ENCODE data around the gene SMIM10L2A.

DNA sequence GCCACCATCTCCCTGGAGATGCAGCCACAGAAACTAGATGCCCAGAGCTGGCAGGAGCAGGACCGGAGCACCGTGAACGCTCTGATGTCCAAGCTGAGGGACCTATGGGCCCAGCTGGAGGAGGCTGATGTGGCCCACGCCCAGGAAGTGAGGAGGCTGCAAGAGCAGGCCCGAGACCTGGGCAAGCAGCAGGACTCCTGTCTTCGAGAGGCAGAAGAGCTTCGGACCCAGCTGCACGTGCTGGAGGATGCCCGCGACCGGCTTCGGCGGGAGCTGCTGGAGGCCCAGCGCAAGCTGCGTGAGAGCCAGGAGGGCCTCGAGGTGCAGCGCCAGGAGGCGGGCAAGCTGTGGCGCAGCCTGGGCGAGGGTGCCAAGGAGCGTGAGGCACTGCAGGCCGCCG lies 14.2 kb downstream of the SMIM10L2A start:
- TF ChIP-seq FOXM1 (IDR thresholded peaks at IDR 0.05; ENCODE audit: borderline replicate concordance, low read depth), result no peak
- TF ChIP-seq, protein P1, sequence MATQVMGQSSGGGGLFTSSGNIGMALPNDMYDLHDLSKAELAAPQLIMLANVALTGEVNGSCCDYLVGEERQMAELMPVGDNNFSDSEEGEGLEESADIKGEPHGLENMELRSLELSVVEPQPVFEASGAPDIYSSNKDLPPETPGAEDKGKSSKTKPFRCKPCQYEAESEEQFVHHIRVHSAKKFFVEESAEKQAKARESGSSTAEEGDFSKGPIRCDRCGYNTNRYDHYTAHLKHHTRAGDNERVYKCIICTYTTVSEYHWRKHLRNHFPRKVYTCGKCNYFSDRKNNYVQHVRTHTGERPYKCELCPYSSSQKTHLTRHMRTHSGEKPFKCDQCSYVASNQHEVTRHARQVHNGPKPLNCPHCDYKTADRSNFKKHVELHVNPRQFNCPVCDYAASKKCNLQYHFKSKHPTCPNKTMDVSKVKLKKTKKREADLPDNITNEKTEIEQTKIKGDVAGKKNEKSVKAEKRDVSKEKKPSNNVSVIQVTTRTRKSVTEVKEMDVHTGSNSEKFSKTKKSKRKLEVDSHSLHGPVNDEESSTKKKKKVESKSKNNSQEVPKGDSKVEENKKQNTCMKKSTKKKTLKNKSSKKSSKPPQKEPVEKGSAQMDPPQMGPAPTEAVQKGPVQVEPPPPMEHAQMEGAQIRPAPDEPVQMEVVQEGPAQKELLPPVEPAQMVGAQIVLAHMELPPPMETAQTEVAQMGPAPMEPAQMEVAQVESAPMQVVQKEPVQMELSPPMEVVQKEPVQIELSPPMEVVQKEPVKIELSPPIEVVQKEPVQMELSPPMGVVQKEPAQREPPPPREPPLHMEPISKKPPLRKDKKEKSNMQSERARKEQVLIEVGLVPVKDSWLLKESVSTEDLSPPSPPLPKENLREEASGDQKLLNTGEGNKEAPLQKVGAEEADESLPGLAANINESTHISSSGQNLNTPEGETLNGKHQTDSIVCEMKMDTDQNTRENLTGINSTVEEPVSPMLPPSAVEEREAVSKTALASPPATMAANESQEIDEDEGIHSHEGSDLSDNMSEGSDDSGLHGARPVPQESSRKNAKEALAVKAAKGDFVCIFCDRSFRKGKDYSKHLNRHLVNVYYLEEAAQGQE (IDR thresholded peaks at IDR 0.05; ENCODE audit: low read depth), result no peak
- TF ChIP-seq EP300 (IDR thresholded peaks at IDR 0.05; ENCODE audit: borderline replicate concordance), result no peak
- TF ChIP-seq TAF1 (IDR thresholded peaks at IDR 0.05; ENCODE audit: low read depth), result no peak
- no peak for TF ChIP-seq CREB1 (IDR thresholded peaks at IDR 0.05; ENCODE audit: low read depth)
- no peak for TF ChIP-seq ZBTB7A (IDR thresholded peaks at IDR 0.05; ENCODE audit: low read depth)
- no peak for TF ChIP-seq TCF12 (IDR thresholded peaks at IDR 0.05; ENCODE audit: low read depth)
- no peak for TF ChIP-seq CEBPB (IDR thresholded peaks at IDR 0.05)
- TF ChIP-seq RAD21 (IDR thresholded peaks at IDR 0.05; ENCODE audit: low read depth), result no peak
- TF ChIP-seq TEAD4 (IDR thresholded peaks at IDR 0.05), result no peak
- TF ChIP-seq YY1 (IDR thresholded peaks at IDR 0.05; ENCODE audit: low read depth), result no peak
- TF ChIP-seq, protein P2, sequence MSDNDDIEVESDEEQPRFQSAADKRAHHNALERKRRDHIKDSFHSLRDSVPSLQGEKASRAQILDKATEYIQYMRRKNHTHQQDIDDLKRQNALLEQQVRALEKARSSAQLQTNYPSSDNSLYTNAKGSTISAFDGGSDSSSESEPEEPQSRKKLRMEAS (IDR thresholded peaks at IDR 0.05), result no peak
- no peak for TF ChIP-seq NFIC (IDR thresholded peaks at IDR 0.05)
